ENCODE measurements around the gene CFAP61. TPM values are rescaled to one million over a fixed set of nuclear protein-coding genes. Genes with fewer than 3 reads are reported as not detected.

Gene CFAP61
- total RNA-seq, 1 donor from 2014 or later: 0.45 TPM

DNA sequence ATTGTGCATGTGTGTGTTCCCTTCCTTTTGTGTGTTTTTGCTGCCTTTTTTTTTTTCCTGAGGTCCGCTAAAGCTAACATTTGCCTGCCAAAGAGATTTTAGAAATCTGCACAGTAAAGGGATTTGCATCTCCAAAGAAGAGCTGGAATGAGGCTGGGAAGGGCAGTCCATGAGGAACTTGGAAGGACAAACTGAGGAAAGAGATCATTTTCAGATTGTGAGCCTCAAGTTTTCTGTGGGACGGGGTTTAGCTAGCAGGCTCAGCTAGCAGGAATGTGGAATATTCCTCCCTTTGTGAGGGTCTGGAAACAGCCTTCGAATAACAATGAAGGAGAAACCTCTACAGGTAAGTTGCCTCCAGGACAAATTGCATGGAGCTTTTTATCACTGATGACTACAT, 319.3 kb downstream of the CFAP61 start:
- peaks cover 82% of the 10 kb centered on the region for H3K27me3 Mint-ChIP-seq (ENCODE audit: low read depth)
- TF ChIP-seq, protein P1, sequence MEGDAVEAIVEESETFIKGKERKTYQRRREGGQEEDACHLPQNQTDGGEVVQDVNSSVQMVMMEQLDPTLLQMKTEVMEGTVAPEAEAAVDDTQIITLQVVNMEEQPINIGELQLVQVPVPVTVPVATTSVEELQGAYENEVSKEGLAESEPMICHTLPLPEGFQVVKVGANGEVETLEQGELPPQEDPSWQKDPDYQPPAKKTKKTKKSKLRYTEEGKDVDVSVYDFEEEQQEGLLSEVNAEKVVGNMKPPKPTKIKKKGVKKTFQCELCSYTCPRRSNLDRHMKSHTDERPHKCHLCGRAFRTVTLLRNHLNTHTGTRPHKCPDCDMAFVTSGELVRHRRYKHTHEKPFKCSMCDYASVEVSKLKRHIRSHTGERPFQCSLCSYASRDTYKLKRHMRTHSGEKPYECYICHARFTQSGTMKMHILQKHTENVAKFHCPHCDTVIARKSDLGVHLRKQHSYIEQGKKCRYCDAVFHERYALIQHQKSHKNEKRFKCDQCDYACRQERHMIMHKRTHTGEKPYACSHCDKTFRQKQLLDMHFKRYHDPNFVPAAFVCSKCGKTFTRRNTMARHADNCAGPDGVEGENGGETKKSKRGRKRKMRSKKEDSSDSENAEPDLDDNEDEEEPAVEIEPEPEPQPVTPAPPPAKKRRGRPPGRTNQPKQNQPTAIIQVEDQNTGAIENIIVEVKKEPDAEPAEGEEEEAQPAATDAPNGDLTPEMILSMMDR (IDR thresholded peaks at IDR 0.05; ENCODE audit: unreplicated experiment): no peak
- H3K27ac Mint-ChIP-seq: no peak overlapping the region
- no peak overlapping the region for H3K4me3 Mint-ChIP-seq
- H3K4me1 Mint-ChIP-seq: peaks cover 6% of the 10 kb centered on the region
- H3K36me3 Mint-ChIP-seq: no peaks in the 10 kb centered on the region
- H3K9me3 Mint-ChIP-seq: no peaks in the 10 kb centered on the region
- DNase-seq (ENCODE audit: low spot score in 2 of 2, unreplicated experiment in 2 of 2): no peak

- DNase-seq (ENCODE audit: low spot score in 2 of 2, unreplicated experiment in 2 of 2): no peak
Measured at GRCh38 chr20:20373091-20373571, 320.8 kb downstream of the CFAP61 start.

GRCh38 chr20:20375862-20376261, 323.5 kb downstream of the CFAP61 start:
- Mint-ChIP-seq H3K4me1 (no peaks in the 10 kb centered on the region), H3K27ac (no peak overlapping the region), H3K9me3 (peaks cover 3% of the 10 kb centered on the region), H3K4me3 (no peak overlapping the region), H3K36me3 (no peaks in the 10 kb centered on the region), H3K27me3 (ENCODE audit: low read depth) (peaks cover 81% of the 10 kb centered on the region)
- DNase-seq (ENCODE audit: low spot score in 2 of 2, unreplicated experiment in 2 of 2): no peak
- TF ChIP-seq, protein P1 (IDR thresholded peaks at IDR 0.05; ENCODE audit: unreplicated experiment): no peak

More at GRCh38 chr20:20373091-20373571, 320.8 kb downstream of the CFAP61 start:
- no peaks in the 10 kb centered on the region for H3K9me3 Mint-ChIP-seq
- TF ChIP-seq, protein P1 (IDR thresholded peaks at IDR 0.05; ENCODE audit: unreplicated experiment): no peak
- peaks cover 4% of the 10 kb centered on the region for H3K4me1 Mint-ChIP-seq
- no peaks in the 10 kb centered on the region for H3K36me3 Mint-ChIP-seq
- H3K4me3 Mint-ChIP-seq: no peak overlapping the region
- no peak overlapping the region for H3K27ac Mint-ChIP-seq
- H3K27me3 Mint-ChIP-seq (ENCODE audit: low read depth): peaks cover 83% of the 10 kb centered on the region

DNA sequence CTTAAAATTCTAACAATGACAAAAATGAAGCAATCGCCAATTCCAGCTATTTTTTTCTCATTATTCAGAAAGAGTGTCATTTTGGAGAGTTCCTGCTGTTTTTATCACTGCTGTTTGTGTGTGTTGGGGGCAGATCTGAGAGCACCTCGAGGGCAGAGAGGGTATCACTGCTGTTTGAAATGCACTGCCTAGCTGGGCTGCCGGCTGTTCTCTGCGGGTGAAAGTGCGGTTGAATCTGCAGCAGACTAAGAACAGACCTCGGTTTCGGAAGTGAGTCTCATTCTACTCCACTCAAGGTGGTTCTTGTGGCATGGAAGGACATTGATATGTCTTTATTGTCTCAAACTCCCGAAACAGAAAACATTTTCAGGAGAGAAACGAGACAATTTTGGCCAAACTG, 333.9 kb downstream of the CFAP61 start:
- Mint-ChIP-seq H3K4me1 (no peaks in the 10 kb centered on the region), H3K27me3 (ENCODE audit: low read depth) (peaks cover 30% of the 10 kb centered on the region), H3K36me3 (peaks cover 2% of the 10 kb centered on the region)

GRCh38 chr20:20390393-20390792, 338.1 kb downstream of the CFAP61 start:
- H3K27me3 Mint-ChIP-seq (ENCODE audit: low read depth): peaks cover 9% of the 10 kb centered on the region
- TF ChIP-seq, protein P1 (IDR thresholded peaks at IDR 0.05; ENCODE audit: unreplicated experiment): no peak
- H3K36me3 Mint-ChIP-seq: peaks cover 8% of the 10 kb centered on the region
- H3K9me3 Mint-ChIP-seq: no peaks in the 10 kb centered on the region
- DNase-seq (ENCODE audit: low spot score in 2 of 2, unreplicated experiment in 2 of 2): no peak
- H3K4me3 Mint-ChIP-seq: no peak overlapping the region
- no peaks in the 10 kb centered on the region for H3K4me1 Mint-ChIP-seq
- H3K27ac Mint-ChIP-seq: no peak overlapping the region

More for the DNA sequence above, 333.9 kb downstream of the CFAP61 start:
- Mint-ChIP-seq H3K4me3 (no peak overlapping the region), H3K27ac (no peak overlapping the region), H3K9me3 (no peaks in the 10 kb centered on the region)
- DNase-seq (ENCODE audit: low spot score in 2 of 2, unreplicated experiment in 2 of 2): no peak
- TF ChIP-seq, protein P1 (IDR thresholded peaks at IDR 0.05; ENCODE audit: unreplicated experiment): no peak

DNA sequence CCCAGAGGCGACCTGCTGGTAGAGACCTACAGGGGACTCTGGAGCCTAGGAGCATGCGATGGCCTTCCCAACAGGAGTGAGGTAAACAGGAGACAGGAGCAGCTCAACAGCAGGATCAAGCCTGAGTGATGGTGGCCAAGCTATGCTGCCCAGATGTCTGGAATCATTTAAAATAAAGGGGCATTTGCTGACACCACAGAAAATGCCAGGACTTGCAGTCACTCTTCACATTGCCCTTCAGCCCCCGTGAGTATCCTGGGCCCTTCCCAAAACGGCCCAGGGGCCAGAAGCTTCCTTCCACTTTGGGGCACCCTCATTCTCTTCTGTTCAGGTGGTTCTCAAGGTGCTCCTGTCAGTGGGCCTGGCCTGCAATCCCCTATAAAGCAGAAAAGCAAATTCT, 338.8 kb downstream of the CFAP61 start:
- Mint-ChIP-seq H3K4me3 (no peak overlapping the region), H3K27me3 (ENCODE audit: low read depth) (peaks cover 3% of the 10 kb centered on the region), H3K4me1 (no peaks in the 10 kb centered on the region), H3K27ac (no peak overlapping the region), H3K9me3 (no peaks in the 10 kb centered on the region), H3K36me3 (peaks cover 8% of the 10 kb centered on the region)
- TF ChIP-seq, protein P1 (IDR thresholded peaks at IDR 0.05; ENCODE audit: unreplicated experiment): no peak
- DNase-seq (ENCODE audit: low spot score in 2 of 2, unreplicated experiment in 2 of 2): no peak
